Measurements from ENCODE around the gene GOLGA6C.

DNA sequence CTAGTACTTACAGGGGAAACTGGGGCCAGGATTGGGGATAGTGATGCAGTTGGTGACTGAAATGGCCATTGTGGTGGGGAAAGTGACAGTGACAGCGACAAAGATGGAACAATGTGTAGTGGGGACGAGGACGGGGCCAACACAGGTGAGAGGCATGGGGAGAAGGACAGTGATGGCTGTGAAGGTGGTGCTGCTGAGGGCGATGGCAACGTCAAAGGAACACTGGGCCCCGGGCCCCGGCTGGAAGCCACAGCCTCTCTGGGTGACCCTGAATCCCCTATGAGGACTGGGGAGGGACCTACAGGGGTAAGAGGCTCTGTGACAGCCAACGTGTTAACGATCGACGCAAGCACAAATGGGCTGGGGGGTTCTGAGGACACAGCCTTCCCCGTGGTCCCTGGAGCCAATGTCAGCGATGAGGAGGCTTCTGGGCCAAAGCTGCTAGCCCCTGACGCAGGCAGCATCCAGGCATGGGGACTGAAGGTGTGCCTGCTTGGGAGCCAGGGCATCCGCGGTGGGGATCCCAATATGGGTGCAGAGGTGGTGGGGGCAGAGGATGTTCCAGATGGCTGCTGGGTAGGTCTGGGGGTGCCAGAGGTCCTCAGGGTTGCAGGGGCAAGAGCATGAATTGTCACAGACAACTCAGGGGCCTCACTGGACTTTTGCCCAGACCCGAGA, 25.2 kb upstream of the GOLGA6C start:
- TF ChIP-seq, protein P1, sequence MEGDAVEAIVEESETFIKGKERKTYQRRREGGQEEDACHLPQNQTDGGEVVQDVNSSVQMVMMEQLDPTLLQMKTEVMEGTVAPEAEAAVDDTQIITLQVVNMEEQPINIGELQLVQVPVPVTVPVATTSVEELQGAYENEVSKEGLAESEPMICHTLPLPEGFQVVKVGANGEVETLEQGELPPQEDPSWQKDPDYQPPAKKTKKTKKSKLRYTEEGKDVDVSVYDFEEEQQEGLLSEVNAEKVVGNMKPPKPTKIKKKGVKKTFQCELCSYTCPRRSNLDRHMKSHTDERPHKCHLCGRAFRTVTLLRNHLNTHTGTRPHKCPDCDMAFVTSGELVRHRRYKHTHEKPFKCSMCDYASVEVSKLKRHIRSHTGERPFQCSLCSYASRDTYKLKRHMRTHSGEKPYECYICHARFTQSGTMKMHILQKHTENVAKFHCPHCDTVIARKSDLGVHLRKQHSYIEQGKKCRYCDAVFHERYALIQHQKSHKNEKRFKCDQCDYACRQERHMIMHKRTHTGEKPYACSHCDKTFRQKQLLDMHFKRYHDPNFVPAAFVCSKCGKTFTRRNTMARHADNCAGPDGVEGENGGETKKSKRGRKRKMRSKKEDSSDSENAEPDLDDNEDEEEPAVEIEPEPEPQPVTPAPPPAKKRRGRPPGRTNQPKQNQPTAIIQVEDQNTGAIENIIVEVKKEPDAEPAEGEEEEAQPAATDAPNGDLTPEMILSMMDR (conservative IDR thresholded peaks at IDR 0.05 in 1 of 2, IDR thresholded peaks at IDR 0.05 in 1 of 2; ENCODE audit: extremely low read depth in 1 of 2, insufficient read depth in 1 of 2, low read depth in 1 of 2, low read length in 2 of 2): no peak
- TF ChIP-seq EZH2 (IDR thresholded peaks at IDR 0.05; ENCODE audit: borderline replicate concordance, low read length): no peak

All from mammary epithelial cell (primary cell).